Measurements from ENCODE around the gene CSF3R.

DNA sequence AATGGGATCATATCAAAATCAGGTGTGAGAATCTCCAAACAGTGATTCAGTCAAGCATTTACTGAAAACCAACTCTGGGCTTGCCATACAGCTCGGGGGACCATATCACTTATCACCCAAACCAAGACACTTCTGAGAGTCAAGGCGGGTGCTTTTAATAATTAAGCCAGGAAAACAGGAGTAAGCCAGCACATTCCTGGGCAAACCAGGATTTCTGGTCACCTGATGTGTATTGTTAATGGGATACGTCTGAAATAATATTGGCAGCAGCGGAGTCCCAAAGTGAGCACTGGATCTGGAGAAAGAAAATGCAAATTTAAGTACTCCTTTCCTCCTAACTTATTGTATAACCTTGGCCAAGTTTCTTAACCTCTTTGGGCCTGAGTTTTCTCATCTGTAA is 50.1 kb downstream of the CSF3R start:
- TF ChIP-seq CTCF (conservative IDR thresholded peaks at IDR 0.05 in 1 of 2, IDR thresholded peaks at IDR 0.05 in 1 of 2; ENCODE audit: extremely low read depth in 1 of 2, insufficient read depth in 1 of 2, low read depth in 1 of 2, low read length in 2 of 2) (no peak), EZH2 (IDR thresholded peaks at IDR 0.05; ENCODE audit: borderline replicate concordance, low read length) (no peak)

Data from mammary epithelial cell (primary cell).